GF-D8 (cell line): ENCODE data around the gene FCN3.
A peak's percentile ranks its signal among the peaks of the same experiment; 100 is the strongest.
"Not testable (repeated sequence)": the region's sequence is repeated elsewhere in the genome, so short reads cannot be mapped to it uniquely, and the experiment has no call there.

Source experiments
- DNase-seq: peaks from one replicate; lab custom pipeline; 2025; lab: John Stamatoyannopoulos, UW

The FCN3 gene

GRCh38 chr1:27374362-27375086 lies at the start of gene FCN3:
Gene FCN3, minus strand, starts transcription at chr1:27374824. Its CDS starts 6 bp downstream, at chr1:27374818.
- no peak for DNase-seq

- DNase-seq: no peak
Measured at GRCh38 chr1:27423709-27424108, 49.1 kb upstream of the FCN3 start.

GRCh38 chr1:27418326-27419185 lies 43.9 kb upstream of the FCN3 start:
- no peak for DNase-seq

GRCh38 chr1:27417713-27418112 lies 43.1 kb upstream of the FCN3 start:
- no peak for DNase-seq

- DNase-seq: peak; percentile 57
Measured at GRCh38 chr1:27416387-27417111, 41.9 kb upstream of the FCN3 start.

GRCh38 chr1:27414091-27414490 lies 39.5 kb upstream of the FCN3 start:
- no peak for DNase-seq

GRCh38 chr1:27413004-27413403 lies 38.4 kb upstream of the FCN3 start:
- DNase-seq: peak; percentile 10

- DNase-seq: no peak
Measured at GRCh38 chr1:27412502-27412901, 37.9 kb upstream of the FCN3 start.

- no peak for DNase-seq
Measured at GRCh38 chr1:27410709-27411108, 36.1 kb upstream of the FCN3 start.

- no peak for DNase-seq
Measured at GRCh38 chr1:27409669-27410068, 35.0 kb upstream of the FCN3 start.

- DNase-seq: no peak
Measured at GRCh38 chr1:27408151-27408550, 33.5 kb upstream of the FCN3 start.

- not testable (repeated sequence) for DNase-seq
Measured at GRCh38 chr1:27406791-27407190, 32.2 kb upstream of the FCN3 start.

- DNase-seq: no peak
Measured at GRCh38 chr1:27406362-27406680, 31.7 kb upstream of the FCN3 start.

GRCh38 chr1:27405598-27406361 lies 31.2 kb upstream of the FCN3 start:
- not testable (repeated sequence) for DNase-seq

GRCh38 chr1:27405074-27405473 lies 30.4 kb upstream of the FCN3 start:
- DNase-seq: no peak

- no peak for DNase-seq
Measured at GRCh38 chr1:27403931-27404330, 29.3 kb upstream of the FCN3 start.

- DNase-seq: peak; percentile 78
Measured at GRCh38 chr1:27403065-27403726, 28.6 kb upstream of the FCN3 start.

GRCh38 chr1:27402349-27402754 lies 27.7 kb upstream of the FCN3 start:
- DNase-seq: peak; percentile 69

GRCh38 chr1:27400963-27401341 lies 26.3 kb upstream of the FCN3 start:
- no peak for DNase-seq

- DNase-seq: no peak
Measured at GRCh38 chr1:27400082-27400962, 25.7 kb upstream of the FCN3 start.
